AG04449 (cell line): Measurements from ENCODE around the gene C9.

Experiments
- CTCF ChIA-PET: fragments of 350-600 bp; formaldehyde crosslinking; extraction: SDS; loops from one replicate; lab custom pipeline; 2021; ENCODE audit warnings: antibody characterized with exemption; lab: Yijun Ruan, JAX
- POLR2A ChIA-PET: fragments of 400-600, 350-600 bp; formaldehyde crosslinking; extraction: SDS; loops from one replicate; lab custom pipeline; 2020; ENCODE audit warnings: antibody characterized with exemption, inconsistent platforms; lab: Yijun Ruan, JAX
- DNase-seq: peaks from one replicate; pipeline ENCODE4 v3.0.0-alpha.2; 2010; ENCODE audit warnings: low read depth, low spot score
- H3K4me3 ChIP-seq: 2 replicates; pipeline ENCODE4 v1.5.1; 2011; ENCODE audit warnings: low read depth, mild to moderate bottlenecking, control low read depth, low read length
- TF ChIP-seq, protein P1 (sequence below): IDR thresholded peaks from one replicate; pipeline ENCODE4 v1.5.1; 2011; ENCODE audit warnings: mild to moderate bottlenecking, moderate library complexity, low read length, control low read depth, inconsistent platforms; ENCODE audit not compliant: insufficient read depth; ENCODE audit errors: missing control alignments

C9 gene

GRCh38 chr5:39257554-39257953, 106.7 kb downstream of the C9 start:
- ChIA-PET POLR2A (no interaction called here), CTCF (interaction anchor here (1.0 to 2.3 kb wide), 2 partner anchors 26 to 41 kb away, joined by 3 to 10 read pairs; no protein-coding TSS in a partner anchor)
- no peak for DNase-seq
- no peak overlapping the region for H3K4me3 ChIP-seq
- TF ChIP-seq, protein P1, sequence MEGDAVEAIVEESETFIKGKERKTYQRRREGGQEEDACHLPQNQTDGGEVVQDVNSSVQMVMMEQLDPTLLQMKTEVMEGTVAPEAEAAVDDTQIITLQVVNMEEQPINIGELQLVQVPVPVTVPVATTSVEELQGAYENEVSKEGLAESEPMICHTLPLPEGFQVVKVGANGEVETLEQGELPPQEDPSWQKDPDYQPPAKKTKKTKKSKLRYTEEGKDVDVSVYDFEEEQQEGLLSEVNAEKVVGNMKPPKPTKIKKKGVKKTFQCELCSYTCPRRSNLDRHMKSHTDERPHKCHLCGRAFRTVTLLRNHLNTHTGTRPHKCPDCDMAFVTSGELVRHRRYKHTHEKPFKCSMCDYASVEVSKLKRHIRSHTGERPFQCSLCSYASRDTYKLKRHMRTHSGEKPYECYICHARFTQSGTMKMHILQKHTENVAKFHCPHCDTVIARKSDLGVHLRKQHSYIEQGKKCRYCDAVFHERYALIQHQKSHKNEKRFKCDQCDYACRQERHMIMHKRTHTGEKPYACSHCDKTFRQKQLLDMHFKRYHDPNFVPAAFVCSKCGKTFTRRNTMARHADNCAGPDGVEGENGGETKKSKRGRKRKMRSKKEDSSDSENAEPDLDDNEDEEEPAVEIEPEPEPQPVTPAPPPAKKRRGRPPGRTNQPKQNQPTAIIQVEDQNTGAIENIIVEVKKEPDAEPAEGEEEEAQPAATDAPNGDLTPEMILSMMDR, result no peak

DNA sequence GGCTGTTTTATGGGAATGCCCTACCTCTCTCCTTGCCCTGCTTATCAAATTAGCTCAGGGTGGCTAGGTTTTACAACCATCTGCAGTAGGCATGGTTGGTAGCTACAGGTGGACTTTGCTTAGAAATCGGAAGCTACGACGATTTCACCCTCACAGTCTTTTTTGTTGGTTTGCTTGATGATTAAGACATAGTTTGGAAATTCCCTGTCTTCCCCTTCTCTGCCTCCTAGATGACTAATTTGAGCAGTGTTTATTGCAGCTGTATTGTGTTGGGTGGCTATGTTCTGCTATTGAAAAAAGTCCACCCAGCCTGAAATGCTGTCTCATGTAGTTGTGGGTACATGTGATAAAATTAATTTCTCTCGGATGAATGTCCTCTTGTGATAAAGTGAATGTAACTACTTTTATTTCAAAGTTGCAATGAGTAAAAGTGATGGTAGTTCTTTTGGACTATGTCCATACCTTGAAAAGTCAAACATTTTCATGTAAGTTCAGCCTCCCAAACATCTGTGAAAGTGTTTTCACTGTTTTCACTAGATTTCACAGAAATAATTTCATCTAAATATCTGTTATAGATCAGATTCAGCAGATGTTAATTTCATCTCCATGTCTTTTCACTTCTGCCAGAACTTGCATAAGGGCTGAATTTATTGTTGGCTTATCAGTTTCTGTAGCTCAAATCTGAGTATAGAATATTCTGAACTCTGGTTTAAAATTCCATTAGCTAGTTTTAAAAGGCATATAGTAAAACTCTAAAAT, 107.6 kb downstream of the C9 start:
- ChIA-PET POLR2A (no interaction called here), CTCF (interaction anchor here (1.0 to 2.3 kb wide), 2 partner anchors 27 to 40 kb away, joined by 3 to 10 read pairs; no protein-coding TSS in a partner anchor)
- DNase-seq, result peak; percentile 31
- H3K4me3 ChIP-seq, result no peak overlapping the region
- TF ChIP-seq, protein P1, result no peak

DNA sequence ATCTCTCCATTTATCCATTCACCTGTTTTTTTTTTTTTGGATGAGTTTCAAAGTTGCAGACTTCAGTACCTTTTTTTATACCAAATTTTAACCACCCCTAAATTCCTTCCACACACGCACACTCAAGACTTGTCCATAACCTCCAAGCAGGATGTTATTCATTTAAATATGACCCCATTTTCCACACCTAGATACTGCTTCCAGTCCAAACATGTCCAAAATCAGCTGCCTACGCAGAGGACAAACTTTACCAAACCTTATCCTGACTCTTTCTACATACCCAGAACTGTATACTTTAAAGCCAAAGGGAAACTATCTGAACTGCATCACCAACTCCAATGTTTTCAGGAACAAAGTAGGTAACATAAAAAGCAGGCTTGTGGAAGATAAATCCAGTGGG, 108.9 kb downstream of the C9 start:
- TF ChIP-seq, protein P1, result no peak
- no peak overlapping the region for H3K4me3 ChIP-seq
- no peak for DNase-seq
- POLR2A ChIA-PET, result no interaction called here
- CTCF ChIA-PET, result interaction anchor here (1.6 kb wide), 1 partner anchor 39 kb away, joined by 5 read pairs; no protein-coding TSS in a partner anchor

- ChIA-PET POLR2A (no interaction called here), CTCF (interaction anchor here (1.6 kb wide), 1 partner anchor 38 kb away, joined by 5 read pairs; no protein-coding TSS in a partner anchor)
- no peak overlapping the region for H3K4me3 ChIP-seq
- DNase-seq, result no peak
- TF ChIP-seq, protein P1, result no peak
Measured at GRCh38 chr5:39254671-39255070, 109.6 kb downstream of the C9 start.

- CTCF ChIA-PET, result interaction anchor here (1.2 to 1.3 kb wide), 2 partner anchors 30 to 35 kb away, joined by 3 to 7 read pairs; no protein-coding TSS in a partner anchor
- no peak for DNase-seq
- H3K4me3 ChIP-seq, result no peak overlapping the region
- POLR2A ChIA-PET, result no interaction called here
- TF ChIP-seq, protein P1, result no peak
Measured at GRCh38 chr5:39253196-39253595, 111.1 kb downstream of the C9 start.

GRCh38 chr5:39249564-39250274, 114.6 kb downstream of the C9 start:
- CTCF ChIA-PET, result interaction anchor here (1.5 kb wide), 1 partner anchor 33 kb away, joined by 5 read pairs; no protein-coding TSS in a partner anchor

More at GRCh38 chr5:39249564-39250274, 114.6 kb downstream of the C9 start:
- DNase-seq, result no peak
- TF ChIP-seq, protein P1, result no peak
- H3K4me3 ChIP-seq, result no peak overlapping the region
- POLR2A ChIA-PET, result no interaction called here
